AG04450 (cell line): Measurements from ENCODE around the gene ZNF561. TPM values are rescaled to one million over a fixed set of nuclear protein-coding genes. Genes with fewer than 3 reads are reported as not detected.
"Not testable (repeated sequence)": the region's sequence is repeated elsewhere in the genome, so short reads cannot be mapped to it uniquely, and the experiment has no call there.

Source experiments
- CTCF ChIA-PET: fragments of 300-600, 350-600 bp; formaldehyde crosslinking; extraction: SDS; loops from one replicate; lab custom pipeline; 2022; ENCODE audit warnings: antibody characterized with exemption, inconsistent platforms; lab: Charles Lee
- POLR2A ChIA-PET: fragments of 350-600 bp; formaldehyde crosslinking; extraction: SDS; loops from one replicate; lab custom pipeline; 2021; ENCODE audit warnings: antibody characterized with exemption, inconsistent platforms; lab: Yijun Ruan, JAX
- DNase-seq: peaks from one replicate; pipeline ENCODE4 v3.0.0-alpha.2; 2011; ENCODE audit warnings: low read depth, low spot score
- H3K27ac ChIP-seq: one replicate; pipeline ENCODE4 v1.5.1; 2012; ENCODE audit warnings: low read depth, low read length, control low read depth
- H3K27me3 ChIP-seq: one replicate; pipeline ENCODE4 v1.6.0; 2012; ENCODE audit warnings: low read length; ENCODE audit not compliant: control insufficient read depth, insufficient read depth
- H3K4me3 ChIP-seq: 2 replicates; pipeline ENCODE4 v1.5.1; 2011; ENCODE audit warnings: mild to moderate bottlenecking, low read depth, low read length, control low read depth
- H3K9me3 ChIP-seq: 2 replicates; pipeline ENCODE4 v1.5.1; 2012; ENCODE audit warnings: low read length; ENCODE audit not compliant: control insufficient read depth, insufficient read depth
- CTCF ChIP-seq: IDR thresholded peaks from 2 replicates; pipeline ENCODE4 v1.5.1; 2011; ENCODE audit warnings: low read depth, low read length, control low read depth, inconsistent platforms
- polyA minus RNA-seq: library from RNA; depleted of rRNA, polyadenylated mRNA; stranded (reverse); fragments of >200 nt; gene quantifications from 2 replicates; pipeline ENCODE4 v1.2.3, GENCODE V29; 2011; rRNA and poly(A)+ RNA removed
- polyA plus RNA-seq: library from polyadenylated mRNA; depleted of rRNA; stranded (reverse); fragments of >200 nt; gene quantifications from 2 replicates; pipeline ENCODE4 v1.2.3, GENCODE V29; 2011; rRNA removed

Gene ZNF561
- 31.3 and 39.3 TPM in 2 replicates for polyA plus RNA-seq
- 69.8 and 101 TPM in 2 replicates for polyA minus RNA-seq

- no peak for TF ChIP-seq CTCF
- peak; percentile 67 for DNase-seq
- ChIA-PET POLR2A (interaction anchor here (1.2 kb wide), 1 partner anchor 12 kb away, joined by 4 read pairs; no protein-coding TSS in a partner anchor), CTCF (interaction anchor here (1.1 to 1.8 kb wide), 2 partner anchors 169 to 174 kb away, joined by 6 to 8 read pairs; no protein-coding TSS in a partner anchor)
- Histone ChIP-seq H3K27me3 (no peaks in the 10 kb centered on the region), H3K9me3 (no peaks in the 10 kb centered on the region), H3K4me3 (peak within 1 kb of the TSS; percentile 93), H3K27ac (peak within 1 kb of the TSS; percentile 98)
Measured at GRCh38 chr19:9621156-9622037, at the start of gene ZNF561. TSS of gene ZNF561 (minus strand) at chr19:9621232. CDS start at chr19:9619456, 1,776 bp downstream.

- TF ChIP-seq CTCF = no peak
- H3K27ac ChIP-seq = no peak overlapping the region
- CTCF ChIA-PET = interaction anchor here (0.6 to 1.1 kb wide), 2 partner anchors 44 to 133 kb away, joined by 4 to 5 read pairs; no protein-coding TSS in a partner anchor
- H3K9me3 ChIP-seq = peaks cover 44% of the 10 kb centered on the region
- no peaks in the 10 kb centered on the region for H3K27me3 ChIP-seq
- DNase-seq = no peak
- H3K4me3 ChIP-seq = no peak overlapping the region
- POLR2A ChIA-PET = no interaction called here
Measured at GRCh38 chr19:9668544-9668943, 47.5 kb upstream of the ZNF561 start.

DNA sequence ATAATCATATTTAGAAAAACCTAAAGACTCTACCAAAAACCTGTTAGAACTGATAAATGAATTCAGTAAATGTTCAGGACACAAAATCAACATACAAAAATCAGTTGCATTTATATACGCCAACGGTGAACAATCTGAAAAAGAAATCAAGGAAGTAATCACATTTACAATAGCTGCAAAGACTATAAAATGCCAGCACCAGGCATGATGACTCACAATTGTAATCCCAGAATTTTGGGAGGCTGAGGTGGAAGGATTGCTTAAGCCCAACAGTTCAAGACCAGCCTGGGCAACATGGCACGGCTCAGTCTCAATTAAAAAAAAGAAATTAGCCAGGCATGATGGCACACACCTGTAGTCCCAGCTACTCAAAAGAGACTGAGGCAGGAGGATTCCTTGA is 46.9 kb upstream of the ZNF561 start:
- POLR2A ChIA-PET = no interaction called here

DNA sequence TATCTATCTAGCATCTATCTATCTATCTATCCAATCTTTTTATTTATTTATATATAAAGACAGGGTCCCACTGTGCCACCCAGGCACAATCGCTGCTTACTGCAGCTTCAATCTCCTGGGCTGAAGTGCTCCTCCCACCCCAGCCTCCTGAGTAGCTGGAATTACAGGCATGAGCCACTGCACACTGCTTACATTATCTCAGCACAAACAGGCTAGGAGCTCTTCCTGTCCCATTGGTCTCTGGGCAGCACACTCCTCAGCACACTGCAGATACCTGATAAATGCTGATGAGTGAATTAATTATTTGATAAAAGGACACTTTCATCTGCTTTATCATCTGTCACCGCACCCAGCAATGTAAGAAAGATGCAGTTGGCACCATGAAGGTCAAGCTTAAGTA is 37.7 kb upstream of the ZNF561 start:
- Histone ChIP-seq H3K27ac (no peak overlapping the region), H3K9me3 (peaks cover 26% of the 10 kb centered on the region), H3K27me3 (no peaks in the 10 kb centered on the region), H3K4me3 (no peak overlapping the region)
- no peak for DNase-seq
- no peak for TF ChIP-seq CTCF
- CTCF ChIA-PET = no interaction called here
- POLR2A ChIA-PET = no interaction called here

More for the DNA sequence above, 46.9 kb upstream of the ZNF561 start:
- no peak for DNase-seq
- CTCF ChIA-PET = interaction anchor here (0.6 to 1.1 kb wide), 2 partner anchors 44 to 532 kb away, joined by 3 to 4 read pairs; no protein-coding TSS in a partner anchor
- no peak overlapping the region for H3K27ac ChIP-seq
- H3K9me3 ChIP-seq = peaks cover 41% of the 10 kb centered on the region
- TF ChIP-seq CTCF = no peak
- no peaks in the 10 kb centered on the region for H3K27me3 ChIP-seq
- no peak overlapping the region for H3K4me3 ChIP-seq

DNA sequence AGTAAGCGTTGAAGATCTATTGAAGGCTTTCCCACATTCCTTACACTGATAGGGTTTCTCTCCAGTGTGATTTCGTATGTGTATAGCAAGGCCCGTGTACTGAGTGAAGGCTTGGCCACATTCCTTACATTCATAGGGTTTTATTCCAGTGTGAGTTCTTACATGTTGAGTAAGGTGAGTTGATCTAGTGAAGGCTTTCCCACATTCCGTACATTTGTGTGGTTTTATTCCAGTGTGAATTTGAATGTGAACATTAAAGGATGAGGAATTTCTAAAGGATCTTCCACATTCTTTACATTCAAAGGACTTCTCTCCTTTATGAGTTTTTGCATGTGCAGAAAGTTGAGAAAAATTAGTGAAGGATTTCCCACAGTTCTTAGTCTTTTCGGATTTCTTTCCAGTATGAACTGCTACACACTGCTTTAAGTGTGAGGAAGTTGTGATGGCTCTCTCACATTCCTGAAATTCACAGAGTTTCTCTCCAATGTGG is 32.1 kb upstream of the ZNF561 start:
- H3K27ac ChIP-seq, H3K27me3 ChIP-seq, DNase-seq, CTCF ChIA-PET, POLR2A ChIA-PET, H3K4me3 ChIP-seq: not testable (repeated sequence)
- peaks cover 36% of the 10 kb centered on the region for H3K9me3 ChIP-seq

GRCh38 chr19:9651464-9651863 is 30.4 kb upstream of the ZNF561 start:
- DNase-seq, H3K4me3 ChIP-seq, H3K27ac ChIP-seq, H3K27me3 ChIP-seq, POLR2A ChIA-PET, CTCF ChIA-PET: not testable (repeated sequence)
- peaks cover 36% of the 10 kb centered on the region for H3K9me3 ChIP-seq
